D721Med (cell line): ENCODE measurements around the gene PRICKLE2.
A peak's percentile ranks its signal among the peaks of the same experiment; 100 is the strongest.

ENCODE experiments used
- DNase-seq: peaks from one replicate; pipeline ENCODE4 v3.0.0; 2011; ENCODE audit warnings: low spot score; ENCODE audit not compliant: insufficient read length
- FAIRE-seq: peaks from 2 replicates; lab custom pipeline; 2011; peaks lifted over from hg19 to GRCh38; lab: Jason Lieb, UNC
- CTCF ChIP-seq: IDR thresholded peaks from 2 replicates; pipeline ENCODE4 v1.5.1; 2012; ENCODE audit warnings: mild to moderate bottlenecking, control low read depth; ENCODE audit not compliant: insufficient read depth; ENCODE audit errors: missing control alignments

The PRICKLE2 gene

DNA sequence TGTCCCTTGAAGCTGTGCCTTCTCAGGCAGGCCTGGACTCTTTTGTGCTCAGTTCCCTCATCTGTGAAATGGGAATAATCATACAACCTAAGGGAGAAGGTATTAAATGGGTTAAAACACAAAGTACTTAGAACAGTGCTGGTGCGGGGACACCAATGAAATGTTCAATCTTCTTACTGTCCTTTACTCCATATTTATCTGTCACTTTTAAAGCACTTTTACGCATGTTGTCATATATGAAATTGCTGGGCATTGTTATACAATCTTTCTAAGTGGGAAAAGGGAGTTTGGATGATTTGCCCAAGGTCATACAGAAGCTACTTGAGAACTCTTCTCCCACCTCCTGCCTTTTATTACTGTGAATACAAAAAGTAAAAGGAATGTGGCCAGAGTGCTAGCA lies 114.2 kb downstream of the PRICKLE2 start:
- no peak for DNase-seq
- FAIRE-seq: peak; percentile 64
- no peak for TF ChIP-seq CTCF

GRCh38 chr3:64110071-64110470 lies 115.2 kb downstream of the PRICKLE2 start:
- no peak for TF ChIP-seq CTCF
- DNase-seq (no peak), FAIRE-seq (no peak)

DNA sequence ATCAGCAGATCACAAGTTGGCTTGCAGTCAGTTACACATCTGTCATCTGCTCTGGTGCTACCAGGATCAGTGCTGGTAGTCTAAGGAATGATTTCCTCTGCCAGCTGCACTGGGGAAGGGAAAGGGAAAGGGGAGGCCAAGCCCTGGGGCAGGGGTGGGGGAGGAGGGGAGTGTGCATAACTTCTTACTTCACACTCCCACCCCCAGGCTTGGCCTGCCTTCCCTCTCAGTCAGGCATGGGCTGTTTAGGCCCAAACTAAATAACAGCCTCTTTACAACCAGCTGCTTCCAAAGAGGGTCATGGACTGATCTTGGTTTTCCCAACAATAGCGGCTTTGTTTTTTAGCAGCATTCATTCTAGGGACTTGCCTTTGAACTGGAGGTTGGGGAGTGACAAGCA lies 115.8 kb downstream of the PRICKLE2 start:
- no peak for FAIRE-seq
- no peak for TF ChIP-seq CTCF
- DNase-seq: no peak

DNA sequence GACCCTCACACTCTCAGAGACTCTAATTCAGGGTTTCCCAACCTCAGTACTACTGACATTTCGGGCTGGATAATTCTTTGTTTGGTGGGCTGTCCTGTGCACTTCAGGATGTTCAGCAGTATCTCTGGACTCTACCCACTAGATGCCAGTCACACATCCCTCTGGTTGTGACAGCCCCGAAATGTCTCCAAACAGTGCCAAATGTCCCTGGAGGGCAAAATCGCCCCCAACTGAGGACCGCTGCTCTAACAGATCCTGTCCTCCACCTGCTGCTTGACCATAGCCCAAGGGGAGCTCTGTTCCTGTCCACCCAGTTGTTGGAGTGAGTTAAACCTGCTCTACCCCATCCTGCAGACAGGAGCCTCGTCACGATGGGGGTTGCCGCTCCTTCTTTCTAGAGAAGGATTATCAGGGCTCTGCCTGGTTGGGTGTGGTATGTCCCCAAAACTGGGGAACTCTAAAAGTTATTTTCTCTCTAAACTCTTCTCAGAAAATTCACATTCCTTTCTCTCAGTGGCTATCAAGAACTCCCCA lies 116.4 kb downstream of the PRICKLE2 start:
- TF ChIP-seq CTCF: no peak
- FAIRE-seq (no peak), DNase-seq (no peak)

GRCh38 chr3:64108231-64108630 lies 117.0 kb downstream of the PRICKLE2 start:
- no peak for TF ChIP-seq CTCF
- DNase-seq (no peak), FAIRE-seq (no peak)

GRCh38 chr3:64107190-64107589 lies 118.1 kb downstream of the PRICKLE2 start:
- no peak for DNase-seq
- no peak for FAIRE-seq
- no peak for TF ChIP-seq CTCF

DNA sequence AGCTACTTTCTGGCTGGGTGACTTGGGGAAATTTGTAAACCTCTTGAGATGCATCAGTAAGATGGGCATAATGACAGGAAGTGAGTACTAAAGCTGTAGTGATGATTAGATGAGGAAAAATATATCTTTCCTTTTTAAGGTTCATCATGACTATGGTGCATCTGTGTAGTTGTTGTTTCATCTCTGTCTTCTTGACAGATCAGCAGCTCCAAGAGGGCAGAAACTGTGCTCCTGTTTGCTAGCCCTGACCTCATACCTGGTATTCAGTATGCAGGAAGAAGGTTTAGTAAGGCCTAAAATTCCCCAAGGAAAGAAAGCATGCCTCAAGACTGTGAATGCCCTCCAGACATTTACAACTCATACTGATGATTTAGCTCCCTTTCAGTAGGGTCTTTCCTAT lies 119.5 kb downstream of the PRICKLE2 start:
- no peak for TF ChIP-seq CTCF
- DNase-seq (no peak), FAIRE-seq (peak; percentile 55)
